ENCODE results near the gene TMEM132A. TPM values are rescaled to one million over a fixed set of nuclear protein-coding genes. Genes with fewer than 3 reads are reported as not detected.

TMEM132A gene
- total and polyA plus RNA-seq, 2 of the 13 experiments (the other 11 are each of a cell fraction or from before 2014, with no cell fraction given), result 11.1 to 32.9 TPM

DNA sequence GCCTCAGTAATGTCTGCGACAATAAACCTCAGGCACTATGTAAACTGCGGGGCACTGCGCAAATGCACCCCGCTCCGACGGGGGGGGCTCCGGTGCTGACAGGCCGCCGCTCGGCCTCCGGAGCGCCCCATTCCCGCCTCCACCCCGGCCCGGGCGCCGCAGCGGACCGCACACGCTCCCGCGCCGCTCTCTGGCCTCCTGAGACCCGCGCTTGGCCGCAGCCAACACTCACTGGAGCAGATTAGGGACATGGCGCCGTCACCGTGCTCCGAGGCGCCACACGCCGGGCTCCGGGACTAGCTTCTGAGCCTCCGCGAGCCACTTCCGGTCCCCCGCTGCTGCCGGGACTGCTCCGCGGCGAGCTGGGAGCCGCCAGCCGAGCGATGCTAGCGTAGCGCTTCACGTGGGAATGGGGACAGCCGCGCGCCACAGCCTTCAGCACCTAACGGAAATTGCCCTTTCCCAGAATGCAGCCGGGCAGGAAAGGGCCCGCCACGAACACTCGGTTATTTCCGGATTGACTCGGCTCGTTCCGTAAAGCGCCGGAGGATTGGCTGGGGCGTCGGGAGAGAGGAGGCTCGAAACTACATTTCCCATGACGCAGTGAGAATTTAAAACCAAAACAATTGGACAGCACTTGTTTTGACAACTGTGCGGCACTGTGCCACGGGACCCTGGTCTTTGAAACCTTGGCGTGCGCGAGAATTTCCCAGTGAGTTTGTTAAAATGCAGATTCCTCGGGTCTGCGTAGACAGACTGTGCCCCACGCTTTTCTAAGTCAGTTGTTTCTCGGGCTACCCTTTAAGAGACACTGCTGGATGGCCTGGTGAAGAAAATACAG, 17.9 kb upstream of the TMEM132A start, which contains the start of gene PRPF19 (continued):
- TF ChIP-seq, protein P1, sequence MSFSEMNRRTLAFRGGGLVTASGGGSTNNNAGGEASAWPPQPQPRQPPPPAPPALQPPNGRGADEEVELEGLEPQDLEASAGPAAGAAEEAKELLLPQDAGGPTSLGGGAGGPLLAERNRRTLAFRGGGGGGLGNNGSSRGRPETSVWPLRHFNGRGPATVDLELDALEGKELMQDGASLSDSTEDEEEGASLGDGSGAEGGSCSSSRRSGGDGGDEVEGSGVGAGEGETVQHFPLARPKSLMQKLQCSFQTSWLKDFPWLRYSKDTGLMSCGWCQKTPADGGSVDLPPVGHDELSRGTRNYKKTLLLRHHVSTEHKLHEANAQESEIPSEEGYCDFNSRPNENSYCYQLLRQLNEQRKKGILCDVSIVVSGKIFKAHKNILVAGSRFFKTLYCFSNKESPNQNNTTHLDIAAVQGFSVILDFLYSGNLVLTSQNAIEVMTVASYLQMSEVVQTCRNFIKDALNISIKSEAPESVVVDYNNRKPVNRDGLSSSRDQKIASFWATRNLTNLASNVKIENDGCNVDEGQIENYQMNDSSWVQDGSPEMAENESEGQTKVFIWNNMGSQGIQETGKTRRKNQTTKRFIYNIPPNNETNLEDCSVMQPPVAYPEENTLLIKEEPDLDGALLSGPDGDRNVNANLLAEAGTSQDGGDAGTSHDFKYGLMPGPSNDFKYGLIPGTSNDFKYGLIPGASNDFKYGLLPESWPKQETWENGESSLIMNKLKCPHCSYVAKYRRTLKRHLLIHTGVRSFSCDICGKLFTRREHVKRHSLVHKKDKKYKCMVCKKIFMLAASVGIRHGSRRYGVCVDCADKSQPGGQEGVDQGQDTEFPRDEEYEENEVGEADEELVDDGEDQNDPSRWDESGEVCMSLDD (CRISPR knock-in tag; IDR thresholded peaks at IDR 0.05; ENCODE audit: borderline replicate concordance), result peak; percentile 61; the same call in 1 of the 2 replicates
- TF ChIP-seq ZNF672 (CRISPR knock-in tag; IDR thresholded peaks at IDR 0.05), result no peak
- no peak for TF ChIP-seq ZNF773 (CRISPR knock-in tag; IDR thresholded peaks at IDR 0.05; ENCODE audit: borderline replicate concordance)
- no peak for TF ChIP-seq ZNF317 (CRISPR knock-in tag; IDR thresholded peaks at IDR 0.05)
- peak; percentile 79; the same call in 1 of the 2 replicates for TF ChIP-seq KDM5B (CRISPR knock-in tag; IDR thresholded peaks at IDR 0.05; ENCODE audit: borderline replicate concordance)
- peak; percentile 91 for TF ChIP-seq KAT8 (CRISPR knock-in tag; IDR thresholded peaks at IDR 0.05)
- peak; percentile 69; the same call in 1 of the 2 replicates for TF ChIP-seq ZNF510 (CRISPR knock-in tag; IDR thresholded peaks at IDR 0.05; ENCODE audit: low read depth)
- no peak for TF ChIP-seq ZNF224 (CRISPR knock-in tag; IDR thresholded peaks at IDR 0.05)
- TF ChIP-seq ZNF629 (CRISPR knock-in tag; conservative IDR thresholded peaks at IDR 0.05), result no peak
- TF ChIP-seq MXI1 (IDR thresholded peaks at IDR 0.05; ENCODE audit: borderline replicate concordance, low read depth, low read length), result peak; percentile 95
- peak; percentile 50 for TF ChIP-seq CREB1 (IDR thresholded peaks at IDR 0.05)
- peak; percentile 83 for TF ChIP-seq CREB1 (CRISPR knock-in tag; IDR thresholded peaks at IDR 0.05)
- TF ChIP-seq, protein P2, sequence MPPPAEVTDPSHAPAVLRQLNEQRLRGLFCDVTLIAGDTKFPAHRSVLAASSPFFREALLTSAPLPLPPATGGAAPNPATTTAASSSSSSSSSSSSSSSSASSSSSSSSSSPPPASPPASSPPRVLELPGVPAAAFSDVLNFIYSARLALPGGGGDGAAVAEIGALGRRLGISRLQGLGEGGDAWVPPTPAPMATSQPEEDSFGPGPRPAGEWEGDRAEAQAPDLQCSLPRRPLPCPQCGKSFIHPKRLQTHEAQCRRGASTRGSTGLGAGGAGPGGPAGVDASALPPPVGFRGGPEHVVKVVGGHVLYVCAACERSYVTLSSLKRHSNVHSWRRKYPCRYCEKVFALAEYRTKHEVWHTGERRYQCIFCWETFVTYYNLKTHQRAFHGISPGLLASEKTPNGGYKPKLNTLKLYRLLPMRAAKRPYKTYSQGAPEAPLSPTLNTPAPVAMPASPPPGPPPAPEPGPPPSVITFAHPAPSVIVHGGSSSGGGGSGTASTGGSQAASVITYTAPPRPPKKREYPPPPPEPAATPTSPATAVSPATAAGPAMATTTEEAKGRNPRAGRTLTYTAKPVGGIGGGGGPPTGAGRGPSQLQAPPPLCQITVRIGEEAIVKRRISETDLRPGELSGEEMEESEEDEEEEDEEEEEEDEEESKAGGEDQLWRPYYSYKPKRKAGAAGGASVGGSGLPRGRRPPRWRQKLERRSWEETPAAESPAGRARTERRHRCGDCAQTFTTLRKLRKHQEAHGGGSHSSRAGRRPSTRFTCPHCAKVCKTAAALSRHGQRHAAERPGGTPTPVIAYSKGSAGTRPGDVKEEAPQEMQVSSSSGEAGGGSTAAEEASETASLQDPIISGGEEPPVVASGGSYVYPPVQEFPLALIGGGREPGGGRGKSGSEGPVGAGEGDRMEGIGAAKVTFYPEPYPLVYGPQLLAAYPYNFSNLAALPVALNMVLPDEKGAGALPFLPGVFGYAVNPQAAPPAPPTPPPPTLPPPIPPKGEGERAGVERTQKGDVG (CRISPR knock-in tag; IDR thresholded peaks at IDR 0.05; ENCODE audit: borderline replicate concordance), result no peak
- TF ChIP-seq NFATC3 (CRISPR knock-in tag; IDR thresholded peaks at IDR 0.05), result no peak; the same call in 1 of the 2 replicates
- peak; percentile 79; the same call in 1 of the 2 replicates for TF ChIP-seq ZNF777 (CRISPR knock-in tag; IDR thresholded peaks at IDR 0.05)
- TF ChIP-seq, protein P3, sequence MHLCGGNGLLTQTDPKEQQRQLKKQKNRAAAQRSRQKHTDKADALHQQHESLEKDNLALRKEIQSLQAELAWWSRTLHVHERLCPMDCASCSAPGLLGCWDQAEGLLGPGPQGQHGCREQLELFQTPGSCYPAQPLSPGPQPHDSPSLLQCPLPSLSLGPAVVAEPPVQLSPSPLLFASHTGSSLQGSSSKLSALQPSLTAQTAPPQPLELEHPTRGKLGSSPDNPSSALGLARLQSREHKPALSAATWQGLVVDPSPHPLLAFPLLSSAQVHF (CRISPR knock-in tag; IDR thresholded peaks at IDR 0.05), result no peak
- no peak for TF ChIP-seq SOX13 (IDR thresholded peaks at IDR 0.05)
- TF ChIP-seq SOX13 (CRISPR knock-in tag; conservative IDR thresholded peaks at IDR 0.05 in 1 of 2, IDR thresholded peaks at IDR 0.05 in 1 of 2), result no peak
- TF ChIP-seq, protein P4, sequence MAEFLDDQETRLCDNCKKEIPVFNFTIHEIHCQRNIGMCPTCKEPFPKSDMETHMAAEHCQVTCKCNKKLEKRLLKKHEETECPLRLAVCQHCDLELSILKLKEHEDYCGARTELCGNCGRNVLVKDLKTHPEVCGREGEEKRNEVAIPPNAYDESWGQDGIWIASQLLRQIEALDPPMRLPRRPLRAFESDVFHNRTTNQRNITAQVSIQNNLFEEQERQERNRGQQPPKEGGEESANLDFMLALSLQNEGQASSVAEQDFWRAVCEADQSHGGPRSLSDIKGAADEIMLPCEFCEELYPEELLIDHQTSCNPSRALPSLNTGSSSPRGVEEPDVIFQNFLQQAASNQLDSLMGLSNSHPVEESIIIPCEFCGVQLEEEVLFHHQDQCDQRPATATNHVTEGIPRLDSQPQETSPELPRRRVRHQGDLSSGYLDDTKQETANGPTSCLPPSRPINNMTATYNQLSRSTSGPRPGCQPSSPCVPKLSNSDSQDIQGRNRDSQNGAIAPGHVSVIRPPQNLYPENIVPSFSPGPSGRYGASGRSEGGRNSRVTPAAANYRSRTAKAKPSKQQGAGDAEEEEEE (CRISPR knock-in tag; IDR thresholded peaks at IDR 0.05; ENCODE audit: borderline replicate concordance), result no peak
- TF ChIP-seq HNRNPLL (IDR thresholded peaks at IDR 0.05; ENCODE audit: low read depth, low read length, poor library complexity, severe bottlenecking), result peak; percentile 98
